Activated CD8-positive, alpha-beta memory T cell treated with anti-CD3 and anti-CD28 coated beads for 48 hours (primary cell): ENCODE data around the gene SATB1.
"Not testable (repeated sequence)": the region's sequence is repeated elsewhere in the genome, so short reads cannot be mapped to it uniquely, and the experiment has no call there.

Experiments used
- DNase-seq, 3 experiments: peaks; one replicate each; pipeline ENCODE4 v3.0.0-alpha.2; 2020; ENCODE audit warnings: low read depth in 2 of 3, low spot score in 2 of 3

The SATB1 gene

GRCh38 chr3:18355832-18356231 is 69.3 kb downstream of the SATB1 start:
- no peak for DNase-seq

GRCh38 chr3:18354701-18355100 is 70.4 kb downstream of the SATB1 start:
- no peak for DNase-seq

- DNase-seq, result no peak
These were observed 73.1 kb downstream of the SATB1 start for GRCh38 chr3:18351823-18352744.

GRCh38 chr3:18351069-18351628 is 74.0 kb downstream of the SATB1 start:
- DNase-seq, result no peak

- no peak for DNase-seq
These were observed 75.8 kb downstream of the SATB1 start for GRCh38 chr3:18349197-18349798.

GRCh38 chr3:18346097-18346496 is 79.0 kb downstream of the SATB1 start:
- no peak for DNase-seq

- no peak for DNase-seq
These were observed 80.1 kb downstream of the SATB1 start for GRCh38 chr3:18345015-18345367.

- DNase-seq, result no peak
These were observed 80.7 kb downstream of the SATB1 start for GRCh38 chr3:18344306-18345014.

- no peak for DNase-seq
These were observed 81.3 kb downstream of the SATB1 start for GRCh38 chr3:18343809-18344208.

- DNase-seq, result no peak
These were observed 86.2 kb downstream of the SATB1 start for GRCh38 chr3:18338827-18339514.

- DNase-seq, result no peak
These were observed 87.9 kb downstream of the SATB1 start for GRCh38 chr3:18337231-18337630.

GRCh38 chr3:18334837-18335601 is 90.1 kb downstream of the SATB1 start:
- no peak for DNase-seq

GRCh38 chr3:18330772-18331441 is 94.2 kb downstream of the SATB1 start:
- DNase-seq, result not testable (repeated sequence)

GRCh38 chr3:18308096-18308650 is 117.0 kb downstream of the SATB1 start:
- DNase-seq, result no peak

- no peak for DNase-seq
These were observed 117.6 kb downstream of the SATB1 start for GRCh38 chr3:18307529-18307928.

- DNase-seq, result no peak
These were observed 122.6 kb downstream of the SATB1 start for GRCh38 chr3:18302517-18302916.

- no peak for DNase-seq
These were observed 123.4 kb downstream of the SATB1 start for GRCh38 chr3:18301781-18302180.

- DNase-seq, result no peak
These were observed 124.2 kb downstream of the SATB1 start for GRCh38 chr3:18300916-18301315.

- DNase-seq, result no peak
These were observed 128.0 kb downstream of the SATB1 start for GRCh38 chr3:18297126-18297525.
